ENCODE results near the gene NRROS.
A peak's percentile ranks its signal among the peaks of the same experiment; 100 is the strongest.

NRROS gene

GRCh38 chr3:196688349-196688748, 48.9 kb downstream of the NRROS start:
- peak; percentile 92 to 93 for DNase-seq (ENCODE audit: low read depth in 1 of 2, low spot score in 1 of 2)
- Histone ChIP-seq H3K27me3 (ENCODE audit: insufficient read depth, poor library complexity, severe bottlenecking) (no peaks in the 10 kb centered on the region), H3K4me3 (replicated peaks; ENCODE audit: insufficient read depth, low read length) (no peak overlapping the region), H3K27ac (replicated peaks) (peak overlapping the region; percentile 75)
- TF ChIP-seq, protein P1, sequence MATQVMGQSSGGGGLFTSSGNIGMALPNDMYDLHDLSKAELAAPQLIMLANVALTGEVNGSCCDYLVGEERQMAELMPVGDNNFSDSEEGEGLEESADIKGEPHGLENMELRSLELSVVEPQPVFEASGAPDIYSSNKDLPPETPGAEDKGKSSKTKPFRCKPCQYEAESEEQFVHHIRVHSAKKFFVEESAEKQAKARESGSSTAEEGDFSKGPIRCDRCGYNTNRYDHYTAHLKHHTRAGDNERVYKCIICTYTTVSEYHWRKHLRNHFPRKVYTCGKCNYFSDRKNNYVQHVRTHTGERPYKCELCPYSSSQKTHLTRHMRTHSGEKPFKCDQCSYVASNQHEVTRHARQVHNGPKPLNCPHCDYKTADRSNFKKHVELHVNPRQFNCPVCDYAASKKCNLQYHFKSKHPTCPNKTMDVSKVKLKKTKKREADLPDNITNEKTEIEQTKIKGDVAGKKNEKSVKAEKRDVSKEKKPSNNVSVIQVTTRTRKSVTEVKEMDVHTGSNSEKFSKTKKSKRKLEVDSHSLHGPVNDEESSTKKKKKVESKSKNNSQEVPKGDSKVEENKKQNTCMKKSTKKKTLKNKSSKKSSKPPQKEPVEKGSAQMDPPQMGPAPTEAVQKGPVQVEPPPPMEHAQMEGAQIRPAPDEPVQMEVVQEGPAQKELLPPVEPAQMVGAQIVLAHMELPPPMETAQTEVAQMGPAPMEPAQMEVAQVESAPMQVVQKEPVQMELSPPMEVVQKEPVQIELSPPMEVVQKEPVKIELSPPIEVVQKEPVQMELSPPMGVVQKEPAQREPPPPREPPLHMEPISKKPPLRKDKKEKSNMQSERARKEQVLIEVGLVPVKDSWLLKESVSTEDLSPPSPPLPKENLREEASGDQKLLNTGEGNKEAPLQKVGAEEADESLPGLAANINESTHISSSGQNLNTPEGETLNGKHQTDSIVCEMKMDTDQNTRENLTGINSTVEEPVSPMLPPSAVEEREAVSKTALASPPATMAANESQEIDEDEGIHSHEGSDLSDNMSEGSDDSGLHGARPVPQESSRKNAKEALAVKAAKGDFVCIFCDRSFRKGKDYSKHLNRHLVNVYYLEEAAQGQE (IDR thresholded peaks at IDR 0.05; ENCODE audit: insufficient replicate concordance, low read depth): no peak
- TF ChIP-seq GABPA (IDR thresholded peaks at IDR 0.05; ENCODE audit: low read depth): peak; percentile 40; the same call in 1 of the 2 replicates
- peak; percentile 92 for TF ChIP-seq POLR2AphosphoS5 (IDR thresholded peaks at IDR 0.05; ENCODE audit: low read depth)
- TF ChIP-seq, protein P2, sequence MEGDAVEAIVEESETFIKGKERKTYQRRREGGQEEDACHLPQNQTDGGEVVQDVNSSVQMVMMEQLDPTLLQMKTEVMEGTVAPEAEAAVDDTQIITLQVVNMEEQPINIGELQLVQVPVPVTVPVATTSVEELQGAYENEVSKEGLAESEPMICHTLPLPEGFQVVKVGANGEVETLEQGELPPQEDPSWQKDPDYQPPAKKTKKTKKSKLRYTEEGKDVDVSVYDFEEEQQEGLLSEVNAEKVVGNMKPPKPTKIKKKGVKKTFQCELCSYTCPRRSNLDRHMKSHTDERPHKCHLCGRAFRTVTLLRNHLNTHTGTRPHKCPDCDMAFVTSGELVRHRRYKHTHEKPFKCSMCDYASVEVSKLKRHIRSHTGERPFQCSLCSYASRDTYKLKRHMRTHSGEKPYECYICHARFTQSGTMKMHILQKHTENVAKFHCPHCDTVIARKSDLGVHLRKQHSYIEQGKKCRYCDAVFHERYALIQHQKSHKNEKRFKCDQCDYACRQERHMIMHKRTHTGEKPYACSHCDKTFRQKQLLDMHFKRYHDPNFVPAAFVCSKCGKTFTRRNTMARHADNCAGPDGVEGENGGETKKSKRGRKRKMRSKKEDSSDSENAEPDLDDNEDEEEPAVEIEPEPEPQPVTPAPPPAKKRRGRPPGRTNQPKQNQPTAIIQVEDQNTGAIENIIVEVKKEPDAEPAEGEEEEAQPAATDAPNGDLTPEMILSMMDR (IDR thresholded peaks at IDR 0.05; ENCODE audit: insufficient read depth, low read length): no peak
- peak; percentile 95 for TF ChIP-seq SPI1 (IDR thresholded peaks at IDR 0.05; ENCODE audit: borderline replicate concordance, low read depth)

DNA sequence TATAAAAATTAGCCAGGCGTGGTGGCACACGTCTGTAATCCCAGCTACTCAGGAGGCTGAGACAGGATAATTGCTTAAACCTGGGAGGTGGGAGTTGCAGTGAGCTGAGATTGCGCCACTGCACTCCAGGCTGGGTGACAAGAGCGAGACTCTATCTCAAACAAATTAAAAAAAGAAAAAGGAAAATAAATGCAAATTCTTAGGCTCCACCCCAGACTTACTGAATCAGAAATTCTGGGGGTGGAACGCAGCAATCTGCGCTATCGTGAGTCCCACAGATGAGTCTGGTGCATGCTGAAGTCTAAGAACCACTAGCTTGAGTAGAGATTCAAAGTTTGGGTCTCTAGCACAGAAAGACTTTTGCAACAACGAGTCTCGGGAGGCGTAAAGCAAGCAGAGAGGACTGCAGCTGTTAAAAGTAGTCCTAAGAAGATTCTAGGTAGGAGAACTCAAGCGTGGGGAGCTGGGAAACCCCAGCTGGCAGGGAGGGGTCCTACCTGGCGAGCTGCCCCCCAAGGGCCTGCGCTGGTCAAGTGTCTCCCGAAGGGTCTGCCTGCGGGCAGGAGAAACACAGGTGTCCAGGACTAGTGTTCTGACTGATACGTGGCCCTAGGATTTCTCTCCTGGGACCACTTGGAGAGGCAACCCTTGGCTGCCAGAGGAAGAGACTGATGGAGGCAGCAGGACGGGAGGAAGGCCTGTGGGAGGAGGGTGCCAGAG, 50.6 kb downstream of the NRROS start:
- H3K27me3 ChIP-seq (ENCODE audit: insufficient read depth, poor library complexity, severe bottlenecking): no peaks in the 10 kb centered on the region
- H3K27ac ChIP-seq (replicated peaks): peak overlapping the region; percentile 43
- peak in 1 of 2 experiments; percentile 56 for DNase-seq (ENCODE audit: low read depth in 1 of 2, low spot score in 1 of 2)
- H3K4me3 ChIP-seq (replicated peaks; ENCODE audit: insufficient read depth, low read length): no peak overlapping the region
- no peak for TF ChIP-seq GABPA (IDR thresholded peaks at IDR 0.05; ENCODE audit: low read depth)

- TF ChIP-seq, protein P2 (IDR thresholded peaks at IDR 0.05; ENCODE audit: insufficient read depth, low read length): no peak
- TF ChIP-seq, protein P1 (IDR thresholded peaks at IDR 0.05; ENCODE audit: insufficient replicate concordance, low read depth): no peak
- TF ChIP-seq GABPA (IDR thresholded peaks at IDR 0.05; ENCODE audit: low read depth) (no peak), SPI1 (IDR thresholded peaks at IDR 0.05; ENCODE audit: borderline replicate concordance, low read depth) (no peak), POLR2AphosphoS5 (IDR thresholded peaks at IDR 0.05; ENCODE audit: low read depth) (no peak)
- Histone ChIP-seq H3K27ac (replicated peaks) (peak overlapping the region; percentile 35), H3K4me3 (replicated peaks; ENCODE audit: insufficient read depth, low read length) (no peak overlapping the region), H3K27me3 (ENCODE audit: insufficient read depth, poor library complexity, severe bottlenecking) (no peaks in the 10 kb centered on the region)
- DNase-seq (ENCODE audit: low read depth in 1 of 2, low spot score in 1 of 2): peak in 1 of 2 experiments; percentile 40
Measured at GRCh38 chr3:196691386-196691785, 51.9 kb downstream of the NRROS start.

DNA sequence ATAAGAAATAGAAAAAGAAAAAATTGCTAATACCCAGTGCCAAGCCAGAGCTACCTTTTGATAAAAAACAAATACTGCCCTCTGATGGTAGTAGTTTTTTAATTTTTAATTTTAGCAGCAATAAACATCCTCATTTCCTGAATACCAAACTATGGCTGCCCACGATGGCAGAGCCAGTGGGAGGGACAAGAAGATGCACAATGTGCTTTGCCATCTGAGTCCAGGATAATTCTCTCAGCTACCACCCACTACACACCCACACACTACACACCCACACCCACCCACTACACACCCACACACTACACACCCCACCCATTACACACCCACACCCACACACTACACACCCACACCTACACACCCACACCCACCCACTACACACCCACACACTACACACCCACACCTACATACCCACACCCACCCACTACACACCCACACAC, 54.7 kb downstream of the NRROS start:
- no peaks in the 10 kb centered on the region for H3K27me3 ChIP-seq (ENCODE audit: insufficient read depth, poor library complexity, severe bottlenecking)
- no peak overlapping the region for H3K27ac ChIP-seq (replicated peaks)
- DNase-seq (ENCODE audit: low read depth in 1 of 2, low spot score in 1 of 2): no peak
- no peak for TF ChIP-seq SPI1 (IDR thresholded peaks at IDR 0.05; ENCODE audit: borderline replicate concordance, low read depth)
- TF ChIP-seq, protein P2 (IDR thresholded peaks at IDR 0.05; ENCODE audit: insufficient read depth, low read length): no peak
- TF ChIP-seq, protein P1 (IDR thresholded peaks at IDR 0.05; ENCODE audit: insufficient replicate concordance, low read depth): no peak
- no peak for TF ChIP-seq GABPA (IDR thresholded peaks at IDR 0.05; ENCODE audit: low read depth)
- no peak for TF ChIP-seq POLR2AphosphoS5 (IDR thresholded peaks at IDR 0.05; ENCODE audit: low read depth)
- H3K4me3 ChIP-seq (replicated peaks; ENCODE audit: insufficient read depth, low read length): no peak overlapping the region

All from HL-60 (cell line).